HG03280 (cell line): Measurements from ENCODE around the gene LILRB4.
"Not testable (repeated sequence)": the region's sequence is repeated elsewhere in the genome, so short reads cannot be mapped to it uniquely, and the experiment has no call there.

Source experiments
- ATAC-seq: cut with Tn5 transposase; IDR thresholded peaks from one replicate; pipeline ENCODE4 v1.9.1; 2021; ENCODE audit warnings: mild to moderate bottlenecking, moderate library complexity; ENCODE audit not compliant: unreplicated experiment

The LILRB4 gene

GRCh38 chr19:54662730-54663129, at the start of gene LILRB4:
Gene LILRB4 (plus strand): TSS chr19:54662985. CDS start chr19:54663034, 49 bp downstream.
- ATAC-seq: no peak

- ATAC-seq: no peak
Measured at GRCh38 chr19:54614726-54615125, 48.1 kb upstream of the LILRB4 start.

GRCh38 chr19:54616057-54616456, 46.7 kb upstream of the LILRB4 start:
- peak; percentile 35 for ATAC-seq

- peak; percentile 77 for ATAC-seq
Measured at GRCh38 chr19:54616821-54617560, 45.8 kb upstream of the LILRB4 start.

GRCh38 chr19:54620464-54620863, 42.3 kb upstream of the LILRB4 start:
- no peak for ATAC-seq

GRCh38 chr19:54622431-54622830, 40.4 kb upstream of the LILRB4 start:
- ATAC-seq: no peak

GRCh38 chr19:54624234-54624633, 38.6 kb upstream of the LILRB4 start:
- not testable (repeated sequence) for ATAC-seq

- not testable (repeated sequence) for ATAC-seq
Measured at GRCh38 chr19:54624934-54625730, 37.7 kb upstream of the LILRB4 start.

GRCh38 chr19:54626757-54627156, 36.0 kb upstream of the LILRB4 start:
- ATAC-seq: no peak

- not testable (repeated sequence) for ATAC-seq
Measured at GRCh38 chr19:54627912-54628311, 34.9 kb upstream of the LILRB4 start.

GRCh38 chr19:54630262-54630661, 32.5 kb upstream of the LILRB4 start, which contains the start of gene LILRB1:
Gene LILRB1 (plus strand): TSS chr19:54630484. CDS start chr19:54631074, 590 bp downstream.
- ATAC-seq: not testable (repeated sequence)

GRCh38 chr19:54630782-54631181, 32.0 kb upstream of the LILRB4 start:
- no peak for ATAC-seq

- not testable (repeated sequence) for ATAC-seq
Measured at GRCh38 chr19:54631489-54632337, 31.1 kb upstream of the LILRB4 start.

GRCh38 chr19:54632517-54632916, 30.3 kb upstream of the LILRB4 start:
- not testable (repeated sequence) for ATAC-seq

- ATAC-seq: no peak
Measured at GRCh38 chr19:54633401-54633800, 29.4 kb upstream of the LILRB4 start.

GRCh38 chr19:54636081-54636480, 26.7 kb upstream of the LILRB4 start:
- ATAC-seq: not testable (repeated sequence)

GRCh38 chr19:54638683-54639082, 24.1 kb upstream of the LILRB4 start:
- ATAC-seq: no peak

GRCh38 chr19:54642953-54643352, 19.8 kb upstream of the LILRB4 start:
- not testable (repeated sequence) for ATAC-seq

GRCh38 chr19:54643583-54643982, 19.2 kb upstream of the LILRB4 start:
- ATAC-seq: not testable (repeated sequence)

- ATAC-seq: no peak
Measured at GRCh38 chr19:54644056-54644455, 18.7 kb upstream of the LILRB4 start.

- no peak for ATAC-seq
Measured at GRCh38 chr19:54646331-54646841, 16.4 kb upstream of the LILRB4 start.
